ENCODE data around the gene SUGCT. TPM values are rescaled to one million over a fixed set of nuclear protein-coding genes. Genes with fewer than 3 reads are reported as not detected.

SUGCT gene
- total RNA-seq, 1 experiment from 2014 or later: 5.4 TPM

DNA sequence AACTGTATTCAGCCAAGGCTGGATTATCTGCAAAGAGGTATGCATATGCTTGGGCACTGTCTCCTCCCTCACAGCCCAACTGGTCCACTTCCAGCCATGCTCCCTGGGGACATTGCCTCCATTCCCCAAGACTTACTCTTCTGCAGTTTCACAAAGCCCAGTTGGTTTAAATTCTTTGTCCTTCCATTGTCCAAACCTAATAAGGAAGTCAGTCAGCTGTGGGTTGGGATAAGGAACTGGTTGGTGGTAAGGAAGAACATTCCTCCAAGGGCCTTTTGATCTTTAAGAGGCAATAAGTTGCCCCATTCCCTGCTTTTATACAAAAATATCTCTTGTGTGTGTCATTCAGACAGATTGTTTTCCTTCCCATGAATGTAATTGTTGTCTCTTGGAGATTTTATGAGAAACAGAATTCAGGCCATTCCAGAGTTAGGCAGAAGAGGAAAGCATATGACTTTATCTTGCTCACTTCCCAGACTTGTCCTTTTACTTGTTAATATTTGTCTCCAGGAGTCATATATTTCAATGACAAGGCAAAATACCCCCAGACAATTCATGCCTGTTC lies 673.7 kb downstream of the SUGCT start:
- H2BK15ac ChIP-seq (ENCODE audit: low read depth, low read length): no peak overlapping the region
- no peak overlapping the region for H3K9ac ChIP-seq (ENCODE audit: extremely low read depth, insufficient read length, low read length)
- TF ChIP-seq, protein P1, sequence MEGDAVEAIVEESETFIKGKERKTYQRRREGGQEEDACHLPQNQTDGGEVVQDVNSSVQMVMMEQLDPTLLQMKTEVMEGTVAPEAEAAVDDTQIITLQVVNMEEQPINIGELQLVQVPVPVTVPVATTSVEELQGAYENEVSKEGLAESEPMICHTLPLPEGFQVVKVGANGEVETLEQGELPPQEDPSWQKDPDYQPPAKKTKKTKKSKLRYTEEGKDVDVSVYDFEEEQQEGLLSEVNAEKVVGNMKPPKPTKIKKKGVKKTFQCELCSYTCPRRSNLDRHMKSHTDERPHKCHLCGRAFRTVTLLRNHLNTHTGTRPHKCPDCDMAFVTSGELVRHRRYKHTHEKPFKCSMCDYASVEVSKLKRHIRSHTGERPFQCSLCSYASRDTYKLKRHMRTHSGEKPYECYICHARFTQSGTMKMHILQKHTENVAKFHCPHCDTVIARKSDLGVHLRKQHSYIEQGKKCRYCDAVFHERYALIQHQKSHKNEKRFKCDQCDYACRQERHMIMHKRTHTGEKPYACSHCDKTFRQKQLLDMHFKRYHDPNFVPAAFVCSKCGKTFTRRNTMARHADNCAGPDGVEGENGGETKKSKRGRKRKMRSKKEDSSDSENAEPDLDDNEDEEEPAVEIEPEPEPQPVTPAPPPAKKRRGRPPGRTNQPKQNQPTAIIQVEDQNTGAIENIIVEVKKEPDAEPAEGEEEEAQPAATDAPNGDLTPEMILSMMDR (conservative IDR thresholded peaks at IDR 0.05): no peak
- H3K23ac ChIP-seq (ENCODE audit: insufficient read length, low read depth, low read length): no peak overlapping the region
- no peaks in the 10 kb centered on the region; the same call in 1 of the 2 replicates for H3K27me3 Mint-ChIP-seq (ENCODE audit: low read depth)
- no peak overlapping the region for H4K91ac ChIP-seq (ENCODE audit: insufficient read length, low read depth, low read length)
- H4K20me1 ChIP-seq (ENCODE audit: control insufficient read depth, insufficient read depth, insufficient read length): no peaks in the 10 kb centered on the region
- H3K9me3 Mint-ChIP-seq: peaks cover 13 to 18% of the 10 kb centered on the region in 2 experiments
- no peaks in the 10 kb centered on the region for H3K27me3 ChIP-seq (ENCODE audit: insufficient read depth, low read length)
- no peak overlapping the region for H4K8ac ChIP-seq (replicated peaks; ENCODE audit: insufficient read length, low read depth, low read length)
- no peaks in the 10 kb centered on the region for H3K23me2 ChIP-seq (ENCODE audit: insufficient read length, low read depth, low read length, poor library complexity, severe bottlenecking)
- peaks cover 0 to 16% (median 4%) of the 10 kb centered on the region in 3 experiments; a peak in 5 of 7 replicates for H3K36me3 Mint-ChIP-seq (ENCODE audit: insufficient read depth in 1 of 3, low read depth in 3 of 3)
- no peak overlapping the region for H4K5ac ChIP-seq (ENCODE audit: insufficient read length, low read depth, low read length)
- no peak overlapping the region for H3K56ac ChIP-seq (ENCODE audit: insufficient read length, low read depth, low read length)
- peaks cover 0 to 5% of the 10 kb centered on the region in 2 experiments; a peak in 2 of 4 replicates for H3K4me1 Mint-ChIP-seq
- no peak overlapping the region for H2BK120ac ChIP-seq (ENCODE audit: low read depth, low read length, poor library complexity, severe bottlenecking)
- no peaks in the 10 kb centered on the region for H3K79me2 ChIP-seq (ENCODE audit: insufficient read depth, low read length)
- no peak overlapping the region for H2BK5ac ChIP-seq (ENCODE audit: insufficient read length, low read length)
- no peaks in the 10 kb centered on the region for H3K79me1 ChIP-seq (ENCODE audit: insufficient read depth, low read depth, low read length, poor library complexity, severe bottlenecking)
- no peak overlapping the region for H3K27ac Mint-ChIP-seq
- no peak overlapping the region for H3K14ac ChIP-seq (ENCODE audit: insufficient read depth, low read length)
- no peak overlapping the region for H3K18ac ChIP-seq (ENCODE audit: insufficient read length, low read depth, low read length)
- no peaks in the 10 kb centered on the region for H3K9me3 ChIP-seq (ENCODE audit: control insufficient read depth, low read depth, low read length)
- H3T11ph ChIP-seq (ENCODE audit: low read length): no peak overlapping the region
- no peak overlapping the region for H3K4me3 Mint-ChIP-seq
- no peak overlapping the region for H2BK20ac ChIP-seq (ENCODE audit: low read depth, low read length, poor library complexity, severe bottlenecking)
- no peaks in the 10 kb centered on the region for H3K4me1 ChIP-seq (ENCODE audit: insufficient read depth, low read length)
- no peak overlapping the region for H2BK12ac ChIP-seq (ENCODE audit: insufficient read length, low read depth, low read length)
- no peak overlapping the region for H3K4me2 ChIP-seq (ENCODE audit: insufficient read depth, insufficient read length, low read length)
- H2AK5ac ChIP-seq (ENCODE audit: insufficient read length, low read length): no peak overlapping the region
- H3K27ac ChIP-seq (ENCODE audit: insufficient read length, low read depth, low read length): no peak overlapping the region
- no peak overlapping the region for H3K4ac ChIP-seq (ENCODE audit: low read depth, low read length)
- H2AFZ ChIP-seq (ENCODE audit: low read length): no peak overlapping the region
- DNase-seq: no peak
